Stromal cell of bone marrow (primary cell): Measurements from ENCODE around the gene SKIL.
"Not testable (repeated sequence)": the region's sequence is repeated elsewhere in the genome, so short reads cannot be mapped to it uniquely, and the experiment has no call there.

Experiments used
- DNase-seq: peaks from one replicate; pipeline ENCODE4 v3.0.0-alpha.2; 2012; ENCODE audit warnings: low read depth

The SKIL gene, protein sequence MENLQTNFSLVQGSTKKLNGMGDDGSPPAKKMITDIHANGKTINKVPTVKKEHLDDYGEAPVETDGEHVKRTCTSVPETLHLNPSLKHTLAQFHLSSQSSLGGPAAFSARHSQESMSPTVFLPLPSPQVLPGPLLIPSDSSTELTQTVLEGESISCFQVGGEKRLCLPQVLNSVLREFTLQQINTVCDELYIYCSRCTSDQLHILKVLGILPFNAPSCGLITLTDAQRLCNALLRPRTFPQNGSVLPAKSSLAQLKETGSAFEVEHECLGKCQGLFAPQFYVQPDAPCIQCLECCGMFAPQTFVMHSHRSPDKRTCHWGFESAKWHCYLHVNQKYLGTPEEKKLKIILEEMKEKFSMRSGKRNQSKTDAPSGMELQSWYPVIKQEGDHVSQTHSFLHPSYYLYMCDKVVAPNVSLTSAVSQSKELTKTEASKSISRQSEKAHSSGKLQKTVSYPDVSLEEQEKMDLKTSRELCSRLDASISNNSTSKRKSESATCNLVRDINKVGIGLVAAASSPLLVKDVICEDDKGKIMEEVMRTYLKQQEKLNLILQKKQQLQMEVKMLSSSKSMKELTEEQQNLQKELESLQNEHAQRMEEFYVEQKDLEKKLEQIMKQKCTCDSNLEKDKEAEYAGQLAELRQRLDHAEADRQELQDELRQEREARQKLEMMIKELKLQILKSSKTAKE

GRCh38 chr3:170357176-170358041, at the start of gene SKIL:
Gene SKIL (plus strand): TSS chr3:170357715. CDS start chr3:170360332, 2,617 bp downstream.
- DNase-seq = peak; percentile 87

GRCh38 chr3:170309046-170309445, 48.5 kb upstream of the SKIL start:
- DNase-seq = no peak

GRCh38 chr3:170317954-170318353, 39.6 kb upstream of the SKIL start:
- no peak for DNase-seq

DNA sequence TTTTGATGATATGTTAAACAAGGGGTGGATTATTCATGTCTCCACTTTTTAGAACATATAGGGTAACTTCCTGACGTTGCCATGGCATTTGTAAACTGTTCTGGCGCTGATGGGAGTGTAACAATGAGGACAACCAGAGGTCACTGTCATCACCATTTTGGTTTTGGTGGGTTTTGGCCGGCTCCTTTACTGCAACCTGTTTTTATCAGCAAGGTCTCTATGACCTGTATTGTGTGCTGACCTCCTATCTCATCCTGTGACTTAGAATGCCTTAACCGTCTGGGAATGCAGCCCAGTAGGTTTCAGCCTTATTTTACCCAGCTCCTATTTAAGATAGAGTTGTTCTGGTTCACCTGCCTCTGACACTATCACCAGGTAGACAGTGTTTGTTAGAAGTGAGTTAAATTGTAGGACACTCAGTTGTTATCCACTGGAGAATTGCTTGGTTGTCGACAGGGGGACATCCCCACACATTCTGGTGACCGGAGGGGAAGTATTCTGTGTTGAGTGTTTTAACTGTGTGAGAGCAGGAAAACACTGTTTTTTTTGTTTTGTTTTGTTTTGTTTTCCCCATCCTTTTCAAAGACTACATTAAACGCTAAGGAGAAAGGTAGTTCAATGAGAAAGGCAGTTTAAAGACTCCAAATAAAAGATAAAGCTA, 36.9 kb upstream of the SKIL start:
- DNase-seq = no peak

GRCh38 chr3:170321321-170322034, 36.0 kb upstream of the SKIL start:
- DNase-seq = no peak

GRCh38 chr3:170322566-170323269, 34.8 kb upstream of the SKIL start:
- DNase-seq = no peak

DNA sequence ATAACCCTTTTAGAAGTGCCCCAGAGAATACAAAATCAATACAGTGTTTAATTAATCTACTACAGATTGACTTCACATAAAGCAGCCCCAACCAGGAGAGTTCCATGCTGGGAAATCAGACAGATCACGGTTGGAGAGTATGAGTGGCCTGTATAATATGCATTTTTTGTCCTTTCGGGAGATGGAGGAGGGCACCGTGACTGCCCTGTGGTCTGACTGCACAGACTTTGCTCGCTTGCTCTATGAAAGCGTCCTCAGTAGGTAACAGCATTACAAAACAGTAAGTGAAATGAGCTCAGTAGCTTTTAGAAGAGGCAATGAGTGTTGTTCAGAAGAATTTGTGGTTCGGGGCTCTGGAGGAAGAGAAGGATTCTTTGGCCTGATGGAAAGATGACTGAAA, 34.2 kb upstream of the SKIL start:
- no peak for DNase-seq

- DNase-seq = no peak
These were observed 32.6 kb upstream of the SKIL start for GRCh38 chr3:170324962-170325361.

DNA sequence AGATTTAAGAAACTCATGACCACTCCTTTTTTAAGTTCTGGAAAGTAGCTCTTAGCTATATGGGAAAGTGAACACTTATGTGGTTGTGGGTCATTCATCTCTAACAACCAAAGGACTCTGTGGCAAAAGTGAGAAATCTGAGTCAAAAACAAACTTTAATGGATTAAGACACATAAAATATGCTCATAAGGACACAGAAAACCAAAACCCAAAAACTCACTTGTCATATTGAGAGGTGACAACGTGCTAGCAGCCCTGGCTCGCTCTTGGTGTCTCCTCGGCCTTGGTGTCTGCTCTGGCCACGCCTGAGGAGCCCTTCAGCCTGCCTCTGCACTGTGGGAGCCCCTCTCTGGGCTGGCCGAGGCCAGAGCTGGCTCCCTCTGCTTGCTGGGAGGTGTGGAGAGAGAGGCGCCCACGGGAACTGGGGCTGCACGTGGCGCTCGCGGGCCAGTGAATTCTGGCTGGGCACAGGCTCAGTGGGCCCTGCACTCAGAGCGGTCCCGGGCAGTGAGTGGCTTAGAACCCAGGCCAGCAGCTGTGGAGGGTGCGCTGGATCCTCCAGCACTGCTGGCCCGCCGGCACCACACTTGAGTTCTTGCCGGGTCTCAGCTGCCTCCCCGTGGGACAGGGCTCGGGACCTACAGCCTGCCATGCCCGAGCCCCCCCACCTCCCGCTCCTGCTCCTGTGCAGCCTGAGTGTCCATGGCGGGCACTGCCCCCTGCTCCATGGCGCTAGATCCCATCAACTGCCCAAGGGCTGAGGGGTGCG, 30.3 kb upstream of the SKIL start:
- no peak for DNase-seq

- not testable (repeated sequence) for DNase-seq
These were observed 29.5 kb upstream of the SKIL start for GRCh38 chr3:170327868-170328548.

DNA sequence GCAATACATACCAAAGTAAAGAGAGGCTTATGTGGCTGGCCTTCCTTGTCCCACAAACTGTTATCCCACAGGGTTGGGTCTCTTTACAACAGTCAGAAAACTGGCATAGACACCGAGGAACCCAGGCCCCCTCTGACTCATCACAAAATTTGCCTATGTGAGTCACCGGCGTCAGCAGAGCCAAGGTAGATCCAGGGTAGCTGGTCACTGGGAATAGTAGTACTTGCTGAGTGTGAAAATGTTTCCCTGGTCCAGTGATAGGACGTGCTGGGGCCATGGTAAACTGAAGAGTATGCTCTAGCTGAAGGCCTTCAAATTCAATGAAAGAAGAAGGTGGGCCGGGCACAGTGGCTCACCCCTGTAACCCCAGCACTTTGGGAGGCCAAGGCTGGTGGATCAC, 27.1 kb upstream of the SKIL start:
- peak; percentile 17 for DNase-seq

DNA sequence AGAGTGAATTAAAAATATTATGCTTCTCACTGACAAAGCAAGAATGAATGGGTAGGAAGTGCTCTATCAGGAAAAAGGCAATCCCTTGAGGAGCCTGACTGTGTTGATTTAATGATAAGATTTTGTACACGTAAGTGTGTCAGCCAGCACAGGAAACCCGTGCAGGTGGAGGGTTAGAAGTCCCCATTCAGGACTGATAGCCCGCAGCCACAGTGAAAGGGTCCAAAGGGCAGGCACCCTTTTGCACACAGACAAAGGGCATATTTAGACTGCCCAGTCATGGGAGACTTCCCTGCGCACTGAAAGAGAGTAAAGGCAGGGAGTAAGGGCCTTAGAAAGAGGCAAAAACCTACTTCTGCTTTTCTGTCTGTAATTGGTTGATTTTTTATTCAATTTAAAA, 26.4 kb upstream of the SKIL start:
- no peak for DNase-seq

GRCh38 chr3:170337420-170337819, 20.1 kb upstream of the SKIL start:
- no peak for DNase-seq

DNA sequence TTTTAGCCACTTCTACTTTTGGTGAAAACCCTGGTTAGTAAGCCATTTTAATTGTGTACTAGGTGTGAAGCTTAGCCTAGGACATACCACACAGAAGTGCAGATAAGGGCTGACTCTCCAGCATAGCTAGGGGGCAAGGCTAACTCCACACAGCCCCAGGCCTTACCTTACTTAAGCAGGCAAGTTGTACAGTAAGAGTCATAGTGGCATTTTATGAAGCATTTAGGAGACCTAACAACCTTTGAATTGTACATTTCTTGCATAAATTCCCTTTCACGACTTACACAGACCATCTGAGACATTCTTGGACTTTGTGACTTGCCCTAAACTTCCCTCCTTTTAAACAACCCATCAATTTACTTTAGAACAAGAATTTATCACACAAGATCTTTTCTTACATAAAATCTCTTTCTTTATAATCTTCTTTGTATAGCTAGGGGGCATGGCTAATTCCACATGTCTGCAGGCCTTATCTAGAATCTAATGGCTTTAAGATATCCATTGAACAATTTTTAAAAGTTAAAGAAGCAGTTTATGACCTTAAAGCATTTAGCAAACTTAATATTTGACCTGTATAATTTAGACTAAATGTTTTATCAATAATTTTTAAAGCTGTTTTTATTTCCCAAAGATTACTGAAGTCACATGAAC, 18.7 kb upstream of the SKIL start:
- no peak for DNase-seq

DNA sequence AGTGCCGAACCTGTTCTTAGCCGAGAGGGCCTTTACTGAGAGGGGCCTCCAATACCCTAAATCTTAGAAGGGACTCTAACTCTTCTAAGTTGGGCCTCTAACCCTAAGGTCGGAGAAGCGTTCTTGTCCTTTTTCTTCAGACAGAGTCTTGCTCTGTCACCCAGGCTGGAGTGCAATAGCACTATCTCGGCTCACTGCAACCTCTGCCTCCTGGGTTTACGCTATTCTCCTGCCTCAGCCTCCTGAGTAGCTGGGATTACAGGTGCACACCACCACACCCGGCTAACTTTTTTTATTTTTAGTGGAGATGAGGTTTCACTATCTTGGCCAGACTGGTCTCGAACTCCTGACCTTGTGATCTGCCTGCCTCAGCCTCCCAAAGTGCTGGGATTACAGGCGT, 15.2 kb upstream of the SKIL start:
- not testable (repeated sequence) for DNase-seq

DNA sequence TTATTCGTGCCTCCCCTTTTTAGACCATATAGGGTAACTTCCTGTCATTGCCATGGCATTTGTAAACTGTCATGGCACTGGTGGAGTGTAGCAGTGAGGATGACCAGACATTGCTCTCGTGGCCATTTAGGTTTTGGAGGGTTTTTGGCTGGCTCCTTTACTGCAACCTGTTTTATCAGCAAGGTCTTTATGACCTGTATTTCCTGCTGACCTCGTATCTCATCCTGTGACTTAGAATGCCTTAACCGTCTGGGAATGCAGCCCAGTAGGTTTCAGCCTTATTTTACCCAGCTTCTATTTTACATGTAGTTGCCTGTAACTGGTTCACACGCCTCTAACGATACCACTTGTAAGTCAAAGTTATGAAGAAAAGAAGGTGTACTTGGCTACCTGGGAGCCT, 13.7 kb upstream of the SKIL start:
- not testable (repeated sequence) for DNase-seq

DNA sequence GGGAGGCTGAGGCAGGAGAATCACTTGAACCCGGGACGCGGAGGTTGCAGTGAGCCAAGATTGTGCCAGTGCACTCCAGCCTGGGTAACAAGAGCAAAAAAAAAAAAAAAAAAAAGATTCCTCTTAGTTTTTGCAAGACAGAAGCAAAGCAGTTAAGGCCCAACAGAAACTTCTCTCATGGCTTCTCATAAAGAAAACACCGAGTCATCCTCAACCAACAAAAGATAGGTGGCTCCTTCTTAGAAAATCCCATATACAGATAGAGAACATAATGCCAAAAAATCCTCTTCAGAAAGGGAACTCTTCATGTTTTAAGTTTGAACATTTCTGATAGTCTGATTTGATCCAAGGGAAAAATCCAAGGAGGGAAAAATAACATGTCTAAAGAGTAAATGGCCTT, 12.5 kb upstream of the SKIL start:
- no peak for DNase-seq

- no peak for DNase-seq
These were observed 10.8 kb upstream of the SKIL start for GRCh38 chr3:170346481-170347392.
